ENCODE data around the gene DIAPH2. TPM values are rescaled to one million over a fixed set of nuclear protein-coding genes. Genes with fewer than 3 reads are reported as not detected.

The DIAPH2 gene
- total and polyA plus RNA-seq, 10 donors: 2.5 to 32.1 (median 17.7) TPM

GRCh38 chrX:96719161-96719875, 34.7 kb downstream of the DIAPH2 start:
- no peak for TF ChIP-seq CTCF (IDR thresholded peaks at IDR 0.05 in 8 of 11, conservative IDR thresholded peaks at IDR 0.05 in 3 of 11)
- TF ChIP-seq POLR2AphosphoS5 (IDR thresholded peaks at IDR 0.05): no peak
- no peak for TF ChIP-seq POLR2A (IDR thresholded peaks at IDR 0.05)
- no peaks in the 10 kb centered on the region for H3K27me3 ChIP-seq (replicated peaks in 1 of 7)
- no peak overlapping the region for H3K4me3 ChIP-seq
- peaks cover 0 to 10% (median 0%) of the 10 kb centered on the region in 8 donors for H3K9me3 ChIP-seq
- H3K36me3 ChIP-seq: no peaks in the 10 kb centered on the region
- intact Hi-C loops (cut with DNase I; ENCODE audit: low total_unique reads): no loop called here
- DNase-seq: no peak
- H3K27ac ChIP-seq: no peak overlapping the region
- 85 to 93% (median 89%) methylated on average over 5 of the region's 5 CpGs for WGBS, 5 donors
- peaks cover 0 to 12% (median 0%) of the 10 kb centered on the region in 6 donors for H3K4me1 ChIP-seq

- Histone ChIP-seq H3K4me3 (no peak overlapping the region), H3K36me3 (no peaks in the 10 kb centered on the region), H3K27ac (no peak overlapping the region), H3K4me1 (peaks cover 0 to 5% (median 0%) of the 10 kb centered on the region in 6 donors), H3K9me3 (peaks cover 0 to 10% (median 0%) of the 10 kb centered on the region in 8 donors), H3K27me3 (replicated peaks in 1 of 7) (no peaks in the 10 kb centered on the region)
- intact Hi-C loops (cut with DNase I; ENCODE audit: low total_unique reads): no loop called here
- no peak for DNase-seq
- TF ChIP-seq CTCF (IDR thresholded peaks at IDR 0.05 in 8 of 11, conservative IDR thresholded peaks at IDR 0.05 in 3 of 11) (no peak), POLR2A (IDR thresholded peaks at IDR 0.05) (no peak)
Measured at GRCh38 chrX:96721354-96721753, 36.7 kb downstream of the DIAPH2 start.

- H3K27ac ChIP-seq: no peak overlapping the region
- H3K4me3 ChIP-seq: no peak overlapping the region
- intact Hi-C loops (cut with DNase I; ENCODE audit: low total_unique reads): no loop called here
- peaks cover 0 to 5% (median 0%) of the 10 kb centered on the region in 6 donors for H3K4me1 ChIP-seq
- H3K27me3 ChIP-seq (replicated peaks in 1 of 7): no peaks in the 10 kb centered on the region
- TF ChIP-seq POLR2AphosphoS5 (IDR thresholded peaks at IDR 0.05) (no peak), POLR2A (IDR thresholded peaks at IDR 0.05) (no peak), CTCF (IDR thresholded peaks at IDR 0.05 in 8 of 11, conservative IDR thresholded peaks at IDR 0.05 in 3 of 11) (no peak)
- no peaks in the 10 kb centered on the region for H3K36me3 ChIP-seq
- 52 to 76% (median 71%) methylated on average over 2 of the region's 2 CpGs for WGBS, 5 donors
- H3K9me3 ChIP-seq: peaks cover 0 to 10% (median 0%) of the 10 kb centered on the region in 8 donors
- no peak for DNase-seq
Measured at GRCh38 chrX:96722781-96723180, 38.1 kb downstream of the DIAPH2 start.

- H3K27ac ChIP-seq: no peak overlapping the region
- DNase-seq: no peak
- no peaks in the 10 kb centered on the region for H3K4me1 ChIP-seq
- no peaks in the 10 kb centered on the region for H3K27me3 ChIP-seq (replicated peaks in 1 of 7)
- H3K4me3 ChIP-seq: no peak overlapping the region
- WGBS, 5 donors: 56 to 95% (median 86%) methylated on average over 1 of the region's 1 CpG
- no peaks in the 10 kb centered on the region for H3K36me3 ChIP-seq
- intact Hi-C loops (cut with DNase I; ENCODE audit: low total_unique reads): no loop called here
- TF ChIP-seq CTCF (IDR thresholded peaks at IDR 0.05 in 8 of 11, conservative IDR thresholded peaks at IDR 0.05 in 3 of 11) (no peak), POLR2A (IDR thresholded peaks at IDR 0.05) (no peak), POLR2AphosphoS5 (IDR thresholded peaks at IDR 0.05) (no peak)
- no peaks in the 10 kb centered on the region for H3K9me3 ChIP-seq
Measured at GRCh38 chrX:96729053-96729452, 44.4 kb downstream of the DIAPH2 start.

All from spleen (tissue), 11 donors.